Anterior cingulate cortex (tissue), 58 donors: ENCODE data around the gene DOCK11.
"Not testable (repeated sequence)": the region's sequence is repeated elsewhere in the genome, so short reads cannot be mapped to it uniquely, and the experiment has no call there.

ENCODE experiments used
- DNase-seq, 58 donors: peaks; one replicate each; lab custom pipeline; 2025; lab: John Stamatoyannopoulos, UW

The DOCK11 gene

GRCh38 chrX:118564498-118564897 lies 68.9 kb downstream of the DOCK11 start:
- DNase-seq: no peak

- no peak for DNase-seq
Observed at GRCh38 chrX:118565853-118566252, 70.2 kb downstream of the DOCK11 start.

GRCh38 chrX:118566359-118566758 lies 70.7 kb downstream of the DOCK11 start:
- DNase-seq: no peak

- DNase-seq: no peak
Observed at GRCh38 chrX:118569676-118570075, 74.1 kb downstream of the DOCK11 start.

GRCh38 chrX:118570209-118570608 lies 74.6 kb downstream of the DOCK11 start:
- no peak for DNase-seq

- DNase-seq: no peak
Observed at GRCh38 chrX:118571836-118572235, 76.2 kb downstream of the DOCK11 start.

- no peak for DNase-seq
Observed at GRCh38 chrX:118574666-118575065, 79.1 kb downstream of the DOCK11 start.

GRCh38 chrX:118577041-118577440 lies 81.4 kb downstream of the DOCK11 start:
- no peak for DNase-seq

GRCh38 chrX:118579417-118579816 lies 83.8 kb downstream of the DOCK11 start:
- no peak for DNase-seq

- not testable (repeated sequence) for DNase-seq
Observed at GRCh38 chrX:118582926-118583325, 87.3 kb downstream of the DOCK11 start.

GRCh38 chrX:118583781-118584180 lies 88.2 kb downstream of the DOCK11 start:
- no peak for DNase-seq

- no peak for DNase-seq
Observed at GRCh38 chrX:118585296-118585695, 89.7 kb downstream of the DOCK11 start.

- not testable (repeated sequence) for DNase-seq
Observed at GRCh38 chrX:118586206-118586605, 90.6 kb downstream of the DOCK11 start.

GRCh38 chrX:118588715-118589114 lies 93.1 kb downstream of the DOCK11 start:
- DNase-seq: no peak

- no peak for DNase-seq
Observed at GRCh38 chrX:118589227-118589626, 93.6 kb downstream of the DOCK11 start.

GRCh38 chrX:118593407-118593806 lies 97.8 kb downstream of the DOCK11 start:
- no peak for DNase-seq

GRCh38 chrX:118594697-118595420 lies 99.2 kb downstream of the DOCK11 start:
- DNase-seq: no peak

- DNase-seq: no peak
Observed at GRCh38 chrX:118595501-118596042, 100.0 kb downstream of the DOCK11 start.

- no peak for DNase-seq
Observed at GRCh38 chrX:118596390-118596789, 100.8 kb downstream of the DOCK11 start.

GRCh38 chrX:118603981-118604380 lies 108.4 kb downstream of the DOCK11 start:
- peak in 38 of 58 donors; percentile 0 to 56 (median 7) for DNase-seq

- no peak for DNase-seq
Observed at GRCh38 chrX:118612290-118612689, 116.7 kb downstream of the DOCK11 start.

GRCh38 chrX:118614150-118614549 lies 118.5 kb downstream of the DOCK11 start:
- DNase-seq: no peak
